GM19395 (cell line): ENCODE data around the gene BCL7A.
A peak's percentile ranks its signal among the peaks of the same experiment; 100 is the strongest.

Experiments
- ATAC-seq: cut with Tn5 transposase; IDR thresholded peaks from one replicate; pipeline ENCODE4 v1.9.1; 2021; ENCODE audit warnings: mild to moderate bottlenecking, moderate library complexity; ENCODE audit not compliant: unreplicated experiment

The BCL7A gene

DNA sequence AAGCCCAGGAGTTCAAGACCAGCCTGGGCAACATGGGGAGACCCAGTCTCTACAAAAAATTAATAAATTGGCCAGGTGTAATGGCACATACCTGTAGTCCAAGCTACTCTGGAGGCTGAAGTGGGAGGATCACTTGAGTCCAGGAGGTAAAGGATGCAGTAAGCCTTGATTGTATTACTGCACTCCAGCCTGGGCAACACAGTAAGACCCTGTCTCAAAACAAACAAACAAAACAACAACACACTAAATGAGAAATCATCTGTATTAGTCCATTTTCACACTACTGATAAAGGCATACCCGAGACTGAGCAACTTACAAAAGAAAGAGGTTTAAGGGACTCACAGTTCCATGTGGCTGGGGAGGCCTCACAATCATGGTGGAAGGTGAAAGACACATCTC, 52.1 kb downstream of the BCL7A start:
- no peak for ATAC-seq

DNA sequence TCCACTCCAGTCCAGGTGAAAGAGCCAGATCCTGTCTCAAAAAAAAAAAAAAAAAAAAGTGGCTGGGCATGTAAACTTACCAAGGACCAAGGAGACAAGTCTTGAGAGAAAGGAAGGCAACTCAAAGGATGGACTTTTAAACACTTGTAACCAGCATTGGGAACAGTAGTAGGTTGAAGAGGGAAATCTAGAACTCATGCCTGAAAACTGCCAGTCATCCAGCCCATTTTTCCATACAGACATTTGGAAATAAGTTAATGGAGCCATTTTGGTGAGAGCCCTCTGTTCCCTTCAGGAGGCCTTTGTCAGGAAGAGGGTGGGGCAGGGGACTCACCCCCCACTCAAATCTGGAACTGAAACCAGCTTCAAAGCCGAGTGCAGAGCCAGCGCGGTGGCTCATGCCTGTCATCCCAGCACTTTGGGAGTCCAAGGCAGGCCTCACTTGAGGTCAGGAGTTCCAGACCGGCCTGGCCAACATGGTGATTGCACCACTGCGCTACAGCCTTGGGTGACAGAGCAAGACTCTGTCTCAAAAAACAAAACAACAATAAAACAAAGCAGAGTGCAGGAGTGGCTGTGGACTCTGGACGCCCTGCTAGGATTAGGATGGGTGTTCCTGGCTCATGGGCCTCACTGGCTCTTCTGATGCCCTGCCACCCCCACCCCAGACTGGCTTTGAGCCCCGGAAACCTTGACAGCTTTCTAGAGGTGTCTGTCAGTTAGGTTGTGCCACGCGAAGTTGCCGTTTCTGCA, 55.2 kb downstream of the BCL7A start:
- ATAC-seq: no peak

DNA sequence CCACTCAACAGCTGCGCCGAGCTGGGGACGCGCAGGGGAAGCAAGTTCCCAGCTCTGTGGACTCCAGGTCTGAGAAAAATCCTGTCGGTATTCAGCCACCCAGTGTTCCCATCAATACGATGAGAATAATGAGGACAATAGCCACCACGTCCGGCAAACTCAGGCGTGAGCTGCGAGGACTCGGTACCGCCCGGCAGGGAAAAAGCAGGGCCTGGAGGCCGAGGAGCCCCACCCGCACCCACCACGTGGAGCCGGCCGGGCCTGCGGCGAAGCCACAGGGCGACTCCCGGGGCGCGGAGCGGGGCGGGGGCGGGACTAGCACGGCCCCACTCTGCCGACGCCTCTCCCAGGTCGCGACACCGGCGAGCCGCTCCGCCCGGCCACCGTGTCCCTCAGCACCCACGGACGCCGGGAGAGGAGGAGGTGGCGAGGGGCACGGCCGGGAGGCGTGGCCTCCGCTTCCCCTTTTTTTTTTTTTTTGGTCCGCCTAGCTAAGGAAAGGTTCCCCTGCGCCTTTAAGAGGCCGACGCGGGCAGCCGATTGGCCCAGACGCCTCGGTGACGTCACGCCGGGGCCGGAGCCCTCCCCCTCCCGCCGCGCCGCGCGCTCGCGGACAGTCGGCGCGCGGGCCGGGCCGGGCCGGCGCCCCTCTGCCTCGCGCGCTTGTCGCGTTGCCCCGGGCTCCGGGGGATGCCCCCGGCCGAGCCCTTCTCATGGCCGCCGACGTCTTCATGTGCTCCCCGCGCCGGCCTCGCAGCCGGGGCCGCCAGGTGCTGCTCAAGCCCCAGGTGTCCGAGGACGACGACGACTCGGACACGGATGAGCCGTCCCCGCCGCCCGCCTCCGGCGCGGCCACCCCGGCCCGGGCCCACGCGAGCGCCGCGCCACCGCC, 56.7 kb downstream of the BCL7A start, which contains the start of gene MLXIP:
Gene MLXIP, plus strand, starts transcription at position 616 of the 892 bp plus-strand sequence. Its CDS starts 98 bp downstream, at position 714.
- ATAC-seq: peak; percentile 47

- no peak for ATAC-seq
These were observed 57.4 kb downstream of the BCL7A start for GRCh38 chr12:122079033-122079531.

- no peak for ATAC-seq
These were observed 57.9 kb downstream of the BCL7A start for GRCh38 chr12:122079532-122080081.

- ATAC-seq: no peak
These were observed 58.7 kb downstream of the BCL7A start for GRCh38 chr12:122080149-122081082.

DNA sequence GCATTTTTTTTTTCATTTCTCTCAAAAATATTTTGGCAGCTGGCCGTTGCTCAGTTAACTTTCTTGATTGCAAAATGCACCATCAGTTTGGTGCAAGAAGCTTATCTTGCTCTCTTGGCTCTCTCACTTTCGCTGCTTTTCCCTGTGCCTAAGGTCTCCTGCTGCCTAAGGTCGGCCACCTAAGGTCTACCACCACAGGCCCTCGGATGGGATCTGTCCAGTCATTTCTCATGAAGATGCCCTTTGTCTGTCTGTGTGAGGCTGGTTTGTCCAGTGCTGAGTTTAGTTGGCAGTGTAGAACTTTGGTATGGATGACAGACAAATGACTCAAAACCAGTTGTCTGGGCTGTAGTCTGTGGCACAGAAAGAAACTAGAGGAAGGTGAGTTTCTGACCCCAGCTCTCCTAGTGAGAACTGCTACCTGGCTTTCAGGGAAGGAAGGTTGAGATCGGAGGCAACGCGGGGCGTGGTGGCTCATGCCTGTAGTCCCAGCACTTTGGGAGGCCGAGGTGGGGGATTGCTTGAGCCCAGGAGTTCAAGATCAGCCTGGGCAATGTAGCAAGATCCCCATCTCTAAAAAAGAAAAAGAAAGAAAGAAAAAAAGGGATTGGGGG, 59.5 kb downstream of the BCL7A start:
- ATAC-seq: no peak

DNA sequence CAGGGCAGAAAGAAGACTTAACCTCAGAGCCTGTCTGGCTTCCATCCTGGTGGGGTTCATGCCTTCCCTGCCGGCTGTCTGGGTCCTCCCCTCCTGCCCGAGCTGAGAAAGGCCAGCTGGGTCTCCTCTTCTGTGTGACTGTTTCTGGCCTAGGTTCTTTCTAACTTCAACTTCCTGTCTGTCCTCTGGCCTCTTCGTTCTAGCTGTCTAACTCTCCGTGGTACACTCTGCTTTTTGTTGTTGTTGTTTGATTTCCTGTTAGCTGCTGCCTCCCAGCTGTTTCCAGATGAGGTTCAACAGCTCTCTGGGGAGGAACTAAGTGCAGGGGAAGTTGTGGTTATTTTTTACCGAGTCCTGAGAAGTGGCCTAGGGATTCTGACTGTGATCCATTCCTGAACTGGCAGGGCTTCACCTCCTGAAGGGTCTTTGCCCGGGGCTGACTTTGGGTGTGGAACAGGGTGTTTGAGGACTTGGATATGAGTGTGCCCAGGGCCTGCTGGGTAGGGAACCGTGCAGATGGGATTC, 60.1 kb downstream of the BCL7A start:
- peak; percentile 60 for ATAC-seq

GRCh38 chr12:122082621-122083356, 61.1 kb downstream of the BCL7A start:
- ATAC-seq: no peak

- ATAC-seq: no peak
These were observed 63.2 kb downstream of the BCL7A start for GRCh38 chr12:122084857-122085405.

DNA sequence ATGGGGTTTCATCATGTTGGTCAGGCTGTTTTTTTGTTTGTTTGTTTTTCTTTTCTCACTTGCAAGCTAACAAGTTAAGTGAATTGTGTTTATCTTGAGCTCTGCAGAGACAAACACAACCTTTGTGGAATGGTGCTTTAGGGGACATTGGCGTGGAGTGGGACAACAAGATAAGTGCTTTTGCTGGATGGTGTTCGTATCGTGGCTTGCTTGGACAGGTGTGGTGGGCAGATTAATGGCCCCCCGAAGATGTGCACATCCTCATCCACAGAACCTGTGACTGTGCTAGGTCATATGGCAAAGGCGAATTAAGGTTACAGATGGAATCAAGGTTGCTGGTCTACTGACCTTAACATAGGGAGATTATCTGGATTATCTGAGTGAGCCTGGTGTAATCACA, 63.9 kb downstream of the BCL7A start:
- no peak for ATAC-seq

DNA sequence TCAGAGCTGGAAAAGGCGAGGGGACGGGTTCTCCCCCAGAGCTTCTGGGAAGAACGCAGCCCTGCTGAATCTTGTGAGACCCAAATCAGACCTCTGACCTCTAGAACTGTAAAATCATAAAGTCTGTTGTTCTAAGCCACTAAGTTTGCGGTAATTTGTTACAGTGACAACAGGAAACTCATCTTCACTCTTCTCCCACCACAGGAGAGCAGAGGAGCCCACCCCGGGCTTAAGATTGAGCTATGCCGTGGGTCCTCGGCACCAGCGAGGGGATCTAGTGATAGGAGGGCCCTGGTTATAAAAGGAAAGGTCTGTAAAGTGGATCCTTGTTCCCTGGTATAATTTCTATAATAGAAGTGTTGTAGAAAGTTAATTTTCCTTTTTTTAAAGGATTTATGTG, 64.4 kb downstream of the BCL7A start:
- ATAC-seq: no peak

GRCh38 chr12:122086641-122087285, 65.1 kb downstream of the BCL7A start:
- ATAC-seq: no peak

DNA sequence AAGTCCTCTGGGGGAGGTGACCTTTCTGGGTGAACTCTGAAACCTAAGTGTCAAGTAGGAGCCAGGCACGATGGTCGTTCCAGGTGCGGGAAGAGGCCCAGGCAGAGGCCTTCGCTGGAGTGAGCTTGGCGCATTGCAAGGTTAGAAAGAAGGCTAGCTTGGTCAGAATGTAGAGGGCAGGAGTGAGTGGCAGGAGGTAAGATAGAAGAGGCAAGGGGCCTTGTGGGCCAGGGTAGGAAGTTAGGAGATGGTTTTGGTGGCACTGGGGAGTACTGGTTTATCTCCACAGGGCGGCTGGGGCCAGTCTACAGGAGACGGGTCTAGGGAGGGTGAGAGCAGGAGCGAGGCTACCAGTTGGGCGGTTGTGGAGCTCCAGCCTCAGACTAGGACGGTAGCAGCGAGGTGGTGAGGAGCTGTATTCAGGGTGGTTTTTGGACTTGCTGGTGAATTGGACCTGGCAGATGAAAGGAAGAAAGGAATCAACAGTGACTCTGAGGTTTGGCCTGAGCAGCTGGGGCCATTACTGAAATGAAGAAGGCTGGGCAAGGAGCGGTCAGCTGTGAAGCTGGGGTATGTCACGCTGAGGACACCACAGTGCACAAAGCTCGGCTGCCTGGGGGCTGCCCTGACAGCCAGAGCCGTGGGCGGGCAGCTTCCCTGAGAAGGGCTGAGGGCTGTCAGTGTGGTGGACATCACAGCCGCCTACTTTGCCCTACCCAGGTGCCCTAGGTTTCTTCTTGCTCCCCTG, 65.9 kb downstream of the BCL7A start:
- ATAC-seq: no peak

DNA sequence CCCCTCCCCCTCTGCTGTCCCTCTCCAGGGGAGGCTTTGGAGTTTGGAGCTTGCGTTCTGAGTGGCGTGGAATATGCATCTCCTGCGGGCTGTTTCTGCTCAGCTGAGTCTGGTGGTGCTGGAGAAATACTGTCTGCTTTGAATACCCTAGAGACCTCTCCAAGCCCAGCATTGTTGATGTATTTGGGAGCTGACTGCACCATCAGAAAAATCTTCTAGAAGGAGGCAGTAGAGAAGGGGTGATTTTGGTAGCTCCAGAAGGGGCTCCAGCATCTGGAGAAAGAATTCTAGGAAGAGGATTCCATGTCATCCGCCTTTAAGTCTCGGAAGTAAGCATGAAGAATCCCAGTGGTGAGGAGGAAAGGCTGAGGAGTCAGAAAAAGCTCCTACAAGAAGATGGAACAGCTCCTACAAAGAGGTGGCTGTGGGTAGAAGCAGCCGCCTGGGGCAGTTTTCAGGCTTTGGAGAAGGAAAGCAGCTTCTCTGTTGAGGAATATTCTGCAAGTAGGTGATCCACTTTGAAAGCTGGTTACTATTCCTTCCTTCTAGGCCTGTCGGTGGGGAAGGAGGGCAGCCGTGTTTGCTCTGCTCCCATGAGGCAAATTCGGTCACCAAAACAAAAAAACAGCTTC, 66.6 kb downstream of the BCL7A start:
- no peak for ATAC-seq

GRCh38 chr12:122089077-122089476, 67.4 kb downstream of the BCL7A start:
- ATAC-seq: no peak
